A673 (cell line): ENCODE results near the gene GPR6.

ENCODE experiments used
- EZH2 ChIP-seq: fragments of 200-600 bp; sonication (generic); IDR thresholded peaks from 2 replicates; pipeline ENCODE4 v1.6.1; 2017; ENCODE audit warnings: borderline replicate concordance, low read depth, mild to moderate bottlenecking, mixed read lengths, antibody characterized with exemption, low read length; ENCODE audit not compliant: poor library complexity, severe bottlenecking
- TF ChIP-seq, protein P1 (sequence below): fragments of 300-800, 200-600 bp; sonication (generic); conservative IDR thresholded peaks from 2 replicates; pipeline ENCODE4 v1.5.1; 2017; ENCODE audit warnings: low read depth, mild to moderate bottlenecking, antibody characterized with exemption, low read length, moderate library complexity, mixed read lengths

DNA sequence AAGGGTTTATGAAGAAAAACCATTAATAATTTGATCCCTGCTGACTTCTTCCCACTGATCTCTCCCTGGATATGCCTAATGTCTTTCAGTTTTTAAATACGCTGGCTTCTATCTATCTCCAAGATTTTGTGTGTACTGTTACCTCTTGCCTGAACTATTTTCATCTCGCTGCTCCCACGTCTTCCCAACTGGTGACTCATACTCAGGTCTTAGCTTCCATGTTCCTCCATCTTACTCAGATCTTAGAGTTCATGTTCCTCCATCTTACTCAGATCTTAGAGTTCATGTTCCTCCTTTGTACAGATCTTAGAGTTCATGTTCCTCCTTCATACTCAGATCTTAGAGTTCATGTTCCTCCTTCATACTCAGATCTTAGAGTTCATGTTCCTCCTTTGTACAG is 21.6 kb downstream of the GPR6 start:
- TF ChIP-seq EZH2, result no peak
- TF ChIP-seq, protein P1, sequence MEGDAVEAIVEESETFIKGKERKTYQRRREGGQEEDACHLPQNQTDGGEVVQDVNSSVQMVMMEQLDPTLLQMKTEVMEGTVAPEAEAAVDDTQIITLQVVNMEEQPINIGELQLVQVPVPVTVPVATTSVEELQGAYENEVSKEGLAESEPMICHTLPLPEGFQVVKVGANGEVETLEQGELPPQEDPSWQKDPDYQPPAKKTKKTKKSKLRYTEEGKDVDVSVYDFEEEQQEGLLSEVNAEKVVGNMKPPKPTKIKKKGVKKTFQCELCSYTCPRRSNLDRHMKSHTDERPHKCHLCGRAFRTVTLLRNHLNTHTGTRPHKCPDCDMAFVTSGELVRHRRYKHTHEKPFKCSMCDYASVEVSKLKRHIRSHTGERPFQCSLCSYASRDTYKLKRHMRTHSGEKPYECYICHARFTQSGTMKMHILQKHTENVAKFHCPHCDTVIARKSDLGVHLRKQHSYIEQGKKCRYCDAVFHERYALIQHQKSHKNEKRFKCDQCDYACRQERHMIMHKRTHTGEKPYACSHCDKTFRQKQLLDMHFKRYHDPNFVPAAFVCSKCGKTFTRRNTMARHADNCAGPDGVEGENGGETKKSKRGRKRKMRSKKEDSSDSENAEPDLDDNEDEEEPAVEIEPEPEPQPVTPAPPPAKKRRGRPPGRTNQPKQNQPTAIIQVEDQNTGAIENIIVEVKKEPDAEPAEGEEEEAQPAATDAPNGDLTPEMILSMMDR, result no peak
